H1 (cell line): ENCODE measurements around the gene NDUFB11. TPM values are rescaled to one million over a fixed set of nuclear protein-coding genes. Genes with fewer than 3 reads are reported as not detected.

Experiments used
- CTCF ChIA-PET: fragments of 300-600 bp; sonication (Branson Sonifier 250); formaldehyde crosslinking; loops from one replicate; lab custom pipeline; 2021; ENCODE audit not compliant: partially characterized antibody; lab: Charles Lee
- POLR2A ChIA-PET: fragments of 300-600 bp; sonication (Branson Sonifier 250); formaldehyde crosslinking; loops from one replicate; lab custom pipeline; 2021; ENCODE audit warnings: inconsistent platforms; ENCODE audit not compliant: partially characterized antibody; lab: Charles Lee
- DNase-seq, 2 experiments: peaks; one replicate each; pipeline versions ENCODE4 v3.0.0 to v3.0.0-alpha.2; 2010 to 2022; ENCODE audit warnings: low spot score in 2 of 2, low read depth in 1 of 2, mixed read lengths in 1 of 2
- FAIRE-seq: peaks from 2 replicates; lab custom pipeline; 2011; peaks lifted over from hg19 to GRCh38; lab: Jason Lieb, UNC
- H2AFZ ChIP-seq: 2 replicates; pipeline ENCODE4 v1.8.1; 2012; ENCODE audit warnings: low read length, inconsistent platforms
- H2AK5ac ChIP-seq: 2 replicates; pipeline ENCODE4 v1.6.1; 2013; ENCODE audit warnings: low read depth, low read length
- H2BK120ac ChIP-seq: replicated peaks from 2 replicates; pipeline ENCODE3; 2013; ENCODE audit warnings: low read depth, low read length, inconsistent platforms
- H2BK12ac ChIP-seq: 2 replicates; pipeline ENCODE4 v1.6.1; 2013; ENCODE audit warnings: low read depth, low read length
- H2BK15ac ChIP-seq: 2 replicates; pipeline ENCODE4 v1.6.1; 2013; ENCODE audit warnings: low read length
- H2BK20ac ChIP-seq: 2 replicates; pipeline ENCODE4 v1.6.1; 2013; ENCODE audit warnings: low read length
- H2BK5ac ChIP-seq: 2 replicates; pipeline ENCODE4 v1.6.1; 2013; ENCODE audit warnings: low read depth, low read length
- H3K14ac ChIP-seq: 2 replicates; pipeline ENCODE4 v1.6.1; 2013; ENCODE audit warnings: inconsistent platforms; ENCODE audit not compliant: insufficient read length
- H3K18ac ChIP-seq: 2 replicates; pipeline ENCODE4 v1.6.1; 2013; ENCODE audit warnings: low read length; ENCODE audit errors: extremely low read depth
- H3K23ac ChIP-seq: 2 replicates; pipeline ENCODE4 v1.6.1; 2013; ENCODE audit warnings: inconsistent platforms; ENCODE audit not compliant: insufficient read length
- H3K23me2 ChIP-seq: 2 replicates; pipeline ENCODE4 v1.6.1; 2013; ENCODE audit warnings: low read depth, low read length
- H3K27ac ChIP-seq: 2 replicates; pipeline ENCODE4 v1.6.1; 2011; ENCODE audit warnings: low read depth, low read length, inconsistent platforms
- H3K27me3 ChIP-seq, 4 experiments: replicated peaks in 1 of 4; 1 replicate in 1 of 4; 2 replicates in 3 of 4; pipeline versions ENCODE4 v1.6.1 to v1.8.1; 2011 to 2013; ENCODE audit warnings: low read length in 3 of 4, mild to moderate bottlenecking in 3 of 4, inconsistent platforms in 2 of 4, mixed read lengths in 2 of 4, moderate library complexity in 1 of 4; ENCODE audit not compliant: control insufficient read depth in 3 of 4, insufficient read depth in 3 of 4; ENCODE audit errors: extremely low read depth in 1 of 4
- H3K36me3 ChIP-seq, 4 experiments: 2 replicates each; pipeline versions ENCODE4 v1.6.1 to v1.8.1; 2011 to 2013; ENCODE audit warnings: mild to moderate bottlenecking in 4 of 4, low read length in 3 of 4, moderate library complexity in 2 of 4, control low read depth in 1 of 4, inconsistent platforms in 1 of 4; ENCODE audit not compliant: insufficient read depth in 4 of 4, control insufficient read depth in 2 of 4
- H3K4ac ChIP-seq: replicated peaks from 2 replicates; pipeline ENCODE3; 2013; ENCODE audit warnings: low read length, low read depth, mixed read lengths, inconsistent platforms; ENCODE audit not compliant: insufficient read length
- H3K4me1 ChIP-seq, 4 experiments: replicated peaks in 1 of 4; 1 replicate in 1 of 4; 2 replicates in 3 of 4; pipeline versions ENCODE4 v1.6.1 to v1.8.1; 2011 to 2013; ENCODE audit warnings: low read length in 3 of 4, inconsistent platforms in 2 of 4, mixed read lengths in 1 of 4; ENCODE audit not compliant: insufficient read depth in 4 of 4, control insufficient read depth in 3 of 4
- H3K4me2 ChIP-seq, 2 experiments: 2 replicates each; pipeline versions ENCODE4 v1.6.1 to v1.8.1; 2011 to 2013; ENCODE audit warnings: low read depth in 2 of 2, low read length in 2 of 2, control low read depth in 1 of 2, inconsistent platforms in 1 of 2, mild to moderate bottlenecking in 1 of 2; ENCODE audit not compliant: insufficient read depth in 1 of 2
- H3K4me3 ChIP-seq, 4 experiments: fragments of 200-600, 300-600 bp in 1 of 4; sonication (generic), shearing (Covaris generic), sonication (Bioruptor Twin) in 1 of 4; 2 replicates each; pipeline versions ENCODE4 v1.5.1 to v1.8.1; 2011 to 2016; ENCODE audit warnings: low read length in 4 of 4, low read depth in 3 of 4, control low read depth in 2 of 4, inconsistent platforms in 2 of 4, mild to moderate bottlenecking in 2 of 4, mixed read lengths in 1 of 4, moderate library complexity in 1 of 4; ENCODE audit not compliant: insufficient read depth in 2 of 4; ENCODE audit errors: extremely low read depth in 1 of 4
- H3K56ac ChIP-seq: replicated peaks from 2 replicates; pipeline ENCODE3; 2013; ENCODE audit warnings: low read depth, mild to moderate bottlenecking, mixed read lengths, low read length, inconsistent platforms; ENCODE audit not compliant: insufficient read length
- H3K79me1 ChIP-seq: 2 replicates; pipeline ENCODE4 v1.6.1; 2013; ENCODE audit warnings: low read depth, low read length, control low read depth
- H3K79me2 ChIP-seq, 2 experiments: 2 replicates each; pipeline versions ENCODE4 v1.6.1 to v1.8.1; 2012 to 2013; ENCODE audit warnings: low read length in 2 of 2, mild to moderate bottlenecking in 2 of 2, inconsistent platforms in 1 of 2; ENCODE audit not compliant: insufficient read depth in 2 of 2, control insufficient read depth in 1 of 2
- H3K9ac ChIP-seq, 4 experiments: replicated peaks in 1 of 4; 1 replicate in 1 of 4; 2 replicates in 3 of 4; pipeline versions ENCODE4 v1.6.1 to v1.8.1; 2011 to 2013; ENCODE audit warnings: low read depth in 3 of 4, low read length in 3 of 4, control low read depth in 2 of 4, mild to moderate bottlenecking in 2 of 4, moderate library complexity in 2 of 4, inconsistent platforms in 1 of 4; ENCODE audit errors: extremely low read depth in 1 of 4
- H3K9me3 ChIP-seq, 2 experiments: 2 replicates each; pipeline versions ENCODE4 v1.6.1 to v1.8.1; 2012 to 2013; ENCODE audit warnings: mild to moderate bottlenecking in 2 of 2, moderate library complexity in 2 of 2, control low read depth in 1 of 2, inconsistent platforms in 1 of 2, low read depth in 1 of 2, low read length in 1 of 2, mixed read lengths in 1 of 2; ENCODE audit not compliant: insufficient read depth in 2 of 2
- H4K20me1 ChIP-seq, 2 experiments: replicated peaks in 1 of 2; 2 replicates each; pipeline versions ENCODE3 to v1.8.1; 2011 to 2013; ENCODE audit warnings: inconsistent platforms in 2 of 2, low read length in 2 of 2, mild to moderate bottlenecking in 1 of 2; ENCODE audit not compliant: insufficient read depth in 2 of 2, control insufficient read depth in 1 of 2
- H4K5ac ChIP-seq: 2 replicates; pipeline ENCODE4 v1.6.1; 2013; ENCODE audit warnings: low read length, low read depth, mixed read lengths, inconsistent platforms; ENCODE audit not compliant: insufficient read length
- H4K8ac ChIP-seq: 2 replicates; pipeline ENCODE4 v1.8.0; 2013; ENCODE audit warnings: mild to moderate bottlenecking, moderate library complexity, low read length, inconsistent platforms; ENCODE audit not compliant: insufficient read depth; ENCODE audit errors: extremely low read depth
- H4K91ac ChIP-seq: replicated peaks from 2 replicates; pipeline ENCODE3; 2013; ENCODE audit warnings: low read length, mixed read lengths, inconsistent platforms; ENCODE audit not compliant: insufficient read length
- ASH2L ChIP-seq: fragments of 200-600, 300-600 bp; sonication (generic); IDR thresholded peaks from one replicate; pipeline ENCODE4 v1.7.1; 2017; ENCODE audit warnings: low read length
- BACH1 ChIP-seq: IDR thresholded peaks from 2 replicates; pipeline ENCODE4 v1.6.1; 2012; ENCODE audit warnings: low read length, improper control_type of control experiment
- CBX5 ChIP-seq: fragments of 300-800, 300-1000 bp; sonication (generic); IDR thresholded peaks from 2 replicates; pipeline ENCODE4 v1.7.1; 2016; ENCODE audit warnings: antibody characterized with exemption, low read length, low read depth
- EGR1 ChIP-seq: IDR thresholded peaks from 2 replicates; pipeline ENCODE4 v1.6.1; 2011; ENCODE audit warnings: low read depth, low read length, borderline replicate concordance
- FOSL1 ChIP-seq: IDR thresholded peaks from 2 replicates; pipeline ENCODE4 v1.6.1; 2011; ENCODE audit warnings: mild to moderate bottlenecking, low read depth, low read length, moderate library complexity; ENCODE audit not compliant: insufficient read depth
- GABPA ChIP-seq: IDR thresholded peaks from 2 replicates; pipeline ENCODE4 v1.6.1; 2011; ENCODE audit warnings: mild to moderate bottlenecking, low read length, moderate library complexity, borderline replicate concordance; ENCODE audit not compliant: insufficient read depth
- JUN ChIP-seq: IDR thresholded peaks from 2 replicates; pipeline ENCODE4 v1.6.1; 2011; ENCODE audit warnings: low read depth, mild to moderate bottlenecking, improper control_type of control experiment, low read length
- POLR2AphosphoS5 ChIP-seq: IDR thresholded peaks from 2 replicates; pipeline ENCODE4 v1.6.1; 2011; ENCODE audit warnings: low read depth, low read length
- SP1 ChIP-seq: IDR thresholded peaks from 2 replicates; pipeline ENCODE4 v1.6.1; 2011; ENCODE audit warnings: low read depth, low read length
- TBP ChIP-seq: IDR thresholded peaks from 2 replicates; pipeline ENCODE4 v1.6.1; 2011; ENCODE audit warnings: low read depth, low read length, improper control_type of control experiment
- WGBS, 2 experiments: shearing (Covaris generic) in 1 of 2; methylation state at CpG; one replicate each; pipeline versions ENCODE4 v1.1.6 to v1.1.7; 2013 to 2015; ENCODE audit warnings: low lambda C conversion rate in 2 of 2, mixed read lengths in 2 of 2, inconsistent platforms in 1 of 2, low coverage in 1 of 2, missing lambda C conversion rate in 1 of 2; ENCODE audit not compliant: insufficient replicate concordance in 2 of 2, insufficient coverage in 1 of 2, insufficient read length in 1 of 2; ENCODE audit errors: extremely low coverage in 1 of 2, missing lambda C conversion rate in 1 of 2; 5-methylcytosine and 5-hydroxymethylcytosine counted together
- polyA plus RNA-seq, 7 experiments: library from polyadenylated mRNA; depleted of rRNA in 3 of 7; stranded (reverse) in 5 of 7; unstranded in 2 of 7; fragments of >200 nt in 5 of 7; fragments of 200-250 nt in 2 of 7; gene quantifications; 1 replicate in 5 of 7; 2 replicates in 1 of 7; 4 replicates in 1 of 7; pipeline versions ENCODE4 v1.2.1 to v1.2.3, GENCODE V29; 2011 to 2013; ENCODE audit warnings: missing spikeins in 2 of 7, mixed read lengths in 2 of 7
- total RNA-seq: library from RNA; stranded (reverse); fragmentation: NEBNext Ultra II Directional; extraction: Animal tissue kit (Norgen Biotek cat#: 25700); gene quantifications from 2 replicates; pipeline ENCODE4 v1.2.1, GENCODE V29; 2021
- TF ChIP-seq, protein P1 (sequence below): IDR thresholded peaks from 2 replicates; pipeline ENCODE4 v1.6.1; 2012; ENCODE audit warnings: inconsistent platforms
- TF ChIP-seq, protein P2 (sequence below): IDR thresholded peaks from 2 replicates; pipeline ENCODE4 v1.6.1; 2012; ENCODE audit warnings: inconsistent platforms

Gene NDUFB11
- total and polyA plus RNA-seq, 2 of the 8 experiments (the other 6 are each of a cell fraction or from before 2014, with no cell fraction given), result 120 to 131 TPM

DNA sequence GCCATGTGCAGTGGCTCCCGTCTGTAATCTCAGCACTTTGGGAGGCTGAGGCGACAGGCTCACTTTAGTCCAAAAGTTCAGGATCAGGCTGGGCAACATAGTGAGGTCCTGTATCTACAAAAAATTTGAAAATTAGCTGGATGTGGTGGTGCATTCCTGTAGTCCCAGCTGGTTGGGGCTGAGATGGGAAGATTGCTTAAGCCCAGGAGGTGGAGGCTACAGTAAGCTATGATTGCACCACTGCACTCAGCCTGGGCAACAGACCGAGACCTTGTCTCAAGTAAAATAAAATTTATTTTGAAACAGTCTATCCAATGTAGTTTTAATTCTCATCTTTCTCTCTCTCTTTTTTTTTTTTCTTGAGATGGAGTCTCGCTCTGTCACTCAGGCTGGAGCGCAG, 21.6 kb upstream of the NDUFB11 start:
- no peak overlapping the region for H3K9ac ChIP-seq
- H3K9me3 ChIP-seq, result no peaks in the 10 kb centered on the region
- TF ChIP-seq EGR1 (no peak), CBX5 (no peak), BACH1 (no peak), JUN (no peak), SP1 (no peak), FOSL1 (no peak), POLR2AphosphoS5 (no peak), ASH2L (no peak), GABPA (no peak), TBP (no peak)
- TF ChIP-seq, protein P1, sequence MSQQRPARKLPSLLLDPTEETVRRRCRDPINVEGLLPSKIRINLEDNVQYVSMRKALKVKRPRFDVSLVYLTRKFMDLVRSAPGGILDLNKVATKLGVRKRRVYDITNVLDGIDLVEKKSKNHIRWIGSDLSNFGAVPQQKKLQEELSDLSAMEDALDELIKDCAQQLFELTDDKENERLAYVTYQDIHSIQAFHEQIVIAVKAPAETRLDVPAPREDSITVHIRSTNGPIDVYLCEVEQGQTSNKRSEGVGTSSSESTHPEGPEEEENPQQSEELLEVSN, result no peak
- TF ChIP-seq, protein P2, sequence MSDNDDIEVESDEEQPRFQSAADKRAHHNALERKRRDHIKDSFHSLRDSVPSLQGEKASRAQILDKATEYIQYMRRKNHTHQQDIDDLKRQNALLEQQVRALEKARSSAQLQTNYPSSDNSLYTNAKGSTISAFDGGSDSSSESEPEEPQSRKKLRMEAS, result no peak
- TF ChIP-seq, all 59 proteins: peak for 0
- Histone ChIP-seq H2AFZ (no peak overlapping the region), H2BK12ac (no peak overlapping the region), H3K4me1 (no peaks in the 10 kb centered on the region), H2BK20ac (no peak overlapping the region), H3K79me1 (no peaks in the 10 kb centered on the region), H3K36me3 (peaks cover 0 to 12% (median 3%) of the 10 kb centered on the region in 4 experiments; a peak in 2 of 8 replicates), H3K14ac (no peak overlapping the region), H3K27ac (no peak overlapping the region), H2AK5ac (no peak overlapping the region), H4K91ac (no peak overlapping the region), H2BK15ac (no peak overlapping the region), H3K18ac (no peak overlapping the region), H3K23ac (no peak overlapping the region), H3K79me2 (peaks cover 0 to 14% of the 10 kb centered on the region in 2 experiments; a peak in 2 of 4 replicates), H3K23me2 (no peaks in the 10 kb centered on the region), H4K8ac (no peak overlapping the region), H3K27me3 (no peaks in the 10 kb centered on the region), H3K4me2 (no peak overlapping the region), H3K56ac (no peak overlapping the region), H4K5ac (no peak overlapping the region), H2BK120ac (no peak overlapping the region), H3K4ac (no peak overlapping the region), H3K4me3 (no peak overlapping the region), H4K20me1 (no peaks in the 10 kb centered on the region), H2BK5ac (no peak overlapping the region)
- ChIA-PET CTCF (no interaction called here), POLR2A (interaction anchor here (0.6 kb wide), 1 partner anchor 28 kb away, joined by 3 read pairs; no protein-coding TSS in a partner anchor)
- WGBS, 2 experiments, result 90% methylated on average over 2 of the region's 5 CpGs; no CpG with 5 or more reads in 1 of the 2 experiments
- DNase-seq (no peak), FAIRE-seq (no peak)
